GM18526 (cell line): ENCODE measurements around the gene ACER1.

Experiments
- POLR2A ChIP-seq: IDR thresholded peaks from 3 replicates; pipeline ENCODE4 v1.6.1; 2011; ENCODE audit not compliant: insufficient read length; ENCODE audit errors: extremely low read depth

The ACER1 gene

GRCh38 chr19:6362351-6362801, 29.0 kb upstream of the ACER1 start:
- TF ChIP-seq POLR2A: no peak

- no peak for TF ChIP-seq POLR2A
Measured at GRCh38 chr19:6362027-6362350, 28.6 kb upstream of the ACER1 start.

- no peak for TF ChIP-seq POLR2A
Measured at GRCh38 chr19:6359568-6360341, 26.3 kb upstream of the ACER1 start.

GRCh38 chr19:6358003-6358402, 24.6 kb upstream of the ACER1 start:
- no peak for TF ChIP-seq POLR2A

- no peak for TF ChIP-seq POLR2A
Measured at GRCh38 chr19:6357174-6357573, 23.8 kb upstream of the ACER1 start.

GRCh38 chr19:6354098-6354674, 20.8 kb upstream of the ACER1 start:
- TF ChIP-seq POLR2A: no peak

- no peak for TF ChIP-seq POLR2A
Measured at GRCh38 chr19:6352381-6353165, 19.2 kb upstream of the ACER1 start.

GRCh38 chr19:6350688-6351087, 17.3 kb upstream of the ACER1 start:
- no peak for TF ChIP-seq POLR2A

GRCh38 chr19:6343462-6343861, 10.1 kb upstream of the ACER1 start:
- no peak for TF ChIP-seq POLR2A

- no peak for TF ChIP-seq POLR2A
Measured at GRCh38 chr19:6340493-6341201, 7.2 kb upstream of the ACER1 start.

GRCh38 chr19:6334490-6335285, 1.3 kb upstream of the ACER1 start:
- TF ChIP-seq POLR2A: no peak

GRCh38 chr19:6326815-6327214, 6.6 kb downstream of the ACER1 start:
- no peak for TF ChIP-seq POLR2A

- no peak for TF ChIP-seq POLR2A
Measured at GRCh38 chr19:6325614-6326013, 7.8 kb downstream of the ACER1 start.

GRCh38 chr19:6324757-6325156, 8.7 kb downstream of the ACER1 start:
- TF ChIP-seq POLR2A: no peak

- no peak for TF ChIP-seq POLR2A
Measured at GRCh38 chr19:6322284-6322683, 11.1 kb downstream of the ACER1 start.
